Smooth muscle cell of the brain vasculature (primary cell): Measurements from ENCODE around the gene DDX10.
"Not testable (repeated sequence)": the region's sequence is repeated elsewhere in the genome, so short reads cannot be mapped to it uniquely, and the experiment has no call there.

ENCODE experiments used
- DNase-seq: peaks from one replicate; pipeline ENCODE4 v3.0.0-alpha.2; 2012; ENCODE audit warnings: low read depth, low spot score

DDX10 gene

DNA sequence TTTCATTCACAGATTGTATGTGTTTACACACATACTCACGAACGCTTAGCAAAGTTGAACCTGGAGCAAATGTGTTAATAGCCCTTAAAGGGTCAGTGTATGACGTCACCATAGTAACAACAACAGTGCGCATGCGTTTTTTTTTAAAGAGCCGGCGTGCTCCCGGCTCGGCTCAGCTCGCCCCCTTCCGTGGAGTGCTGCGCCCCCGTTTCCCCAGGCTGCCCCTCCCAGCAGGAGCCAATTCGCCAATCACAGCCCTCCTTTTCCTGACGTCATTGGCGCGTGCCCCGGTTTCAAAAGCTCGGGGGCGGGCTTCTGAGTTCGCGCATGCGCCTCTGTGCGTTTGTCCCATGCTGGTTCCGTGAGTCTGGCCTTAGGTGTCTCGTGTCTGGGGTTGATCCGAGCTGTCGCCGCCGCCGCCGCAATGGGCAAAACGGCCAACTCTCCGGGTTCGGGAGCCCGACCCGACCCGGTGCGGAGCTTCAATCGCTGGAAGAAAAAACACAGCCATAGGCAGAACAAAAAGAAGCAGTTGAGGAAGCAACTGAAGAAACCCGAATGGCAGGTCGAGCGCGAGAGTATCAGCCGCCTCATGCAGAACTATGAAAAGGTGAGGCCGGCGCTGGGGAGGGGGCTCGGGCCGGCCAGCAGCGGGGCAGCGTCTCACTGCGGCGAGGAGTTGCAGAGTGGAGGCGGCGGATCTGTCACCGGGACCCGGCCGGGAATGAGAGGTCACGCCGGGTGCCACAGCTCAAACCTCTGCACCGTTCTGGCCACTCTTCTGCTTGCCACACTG is at the start of gene DDX10:
DDX10 (plus strand) TSS at position 340 of the 796 bp plus-strand sequence; CDS start at position 425, 85 bp downstream.
- peak; percentile 98 for DNase-seq

DNA sequence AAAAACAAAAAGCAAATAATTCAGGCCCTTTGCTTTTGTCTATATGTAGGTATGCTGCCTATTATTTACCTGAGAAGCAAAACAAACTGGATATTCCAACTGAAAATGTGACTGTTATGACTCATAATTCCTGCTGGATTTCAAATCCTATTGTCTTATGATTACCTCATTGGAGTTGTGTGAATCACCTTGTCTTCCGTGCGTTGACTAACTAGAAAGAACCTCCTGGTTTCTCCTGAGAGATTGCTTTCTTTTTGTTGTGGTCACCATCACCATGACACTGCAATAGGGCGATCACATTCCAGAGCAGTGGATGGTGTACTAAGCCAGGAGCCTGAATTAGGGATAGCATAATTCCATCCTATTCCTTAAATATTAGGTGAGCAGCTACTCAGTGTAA is 48.3 kb upstream of the DDX10 start:
- no peak for DNase-seq

DNA sequence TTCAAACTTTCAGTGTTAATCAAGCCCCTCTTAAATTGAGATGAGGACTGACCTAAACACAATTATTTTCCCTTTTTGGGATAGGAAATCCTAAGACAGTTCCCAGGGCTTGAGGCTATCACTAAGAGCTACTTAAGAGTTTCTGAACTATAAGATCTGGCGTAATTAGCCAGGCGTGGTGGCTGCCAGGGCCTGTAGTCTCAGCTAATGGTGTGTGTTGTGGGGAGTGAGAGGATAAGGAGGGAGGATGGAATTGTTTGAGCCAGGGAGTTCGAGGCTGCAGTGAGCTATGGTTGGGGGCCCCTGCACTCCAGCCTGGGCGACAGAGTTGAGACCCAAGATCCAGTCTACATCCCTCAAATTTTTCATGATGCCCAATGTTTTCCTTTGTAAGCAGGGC is 47.8 kb upstream of the DDX10 start:
- no peak for DNase-seq

DNA sequence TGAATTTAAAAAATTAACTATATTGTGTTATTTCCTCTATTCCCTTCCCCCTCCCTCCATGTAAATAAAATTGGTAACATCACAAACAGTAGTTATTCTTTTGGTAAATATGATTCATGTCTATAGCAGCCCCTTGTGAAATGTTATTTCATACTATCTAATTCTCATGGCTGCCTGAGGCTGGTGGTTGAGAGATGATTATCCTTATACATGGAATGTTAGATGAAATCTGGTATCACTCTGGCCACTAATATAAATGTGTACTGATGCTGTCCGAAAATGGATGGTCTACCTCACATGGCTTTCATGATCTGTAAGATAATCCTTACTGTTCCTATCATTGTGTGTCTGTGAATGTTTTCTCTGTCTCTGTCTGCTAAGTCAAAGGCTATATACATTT is 46.3 kb upstream of the DDX10 start:
- DNase-seq: no peak

DNA sequence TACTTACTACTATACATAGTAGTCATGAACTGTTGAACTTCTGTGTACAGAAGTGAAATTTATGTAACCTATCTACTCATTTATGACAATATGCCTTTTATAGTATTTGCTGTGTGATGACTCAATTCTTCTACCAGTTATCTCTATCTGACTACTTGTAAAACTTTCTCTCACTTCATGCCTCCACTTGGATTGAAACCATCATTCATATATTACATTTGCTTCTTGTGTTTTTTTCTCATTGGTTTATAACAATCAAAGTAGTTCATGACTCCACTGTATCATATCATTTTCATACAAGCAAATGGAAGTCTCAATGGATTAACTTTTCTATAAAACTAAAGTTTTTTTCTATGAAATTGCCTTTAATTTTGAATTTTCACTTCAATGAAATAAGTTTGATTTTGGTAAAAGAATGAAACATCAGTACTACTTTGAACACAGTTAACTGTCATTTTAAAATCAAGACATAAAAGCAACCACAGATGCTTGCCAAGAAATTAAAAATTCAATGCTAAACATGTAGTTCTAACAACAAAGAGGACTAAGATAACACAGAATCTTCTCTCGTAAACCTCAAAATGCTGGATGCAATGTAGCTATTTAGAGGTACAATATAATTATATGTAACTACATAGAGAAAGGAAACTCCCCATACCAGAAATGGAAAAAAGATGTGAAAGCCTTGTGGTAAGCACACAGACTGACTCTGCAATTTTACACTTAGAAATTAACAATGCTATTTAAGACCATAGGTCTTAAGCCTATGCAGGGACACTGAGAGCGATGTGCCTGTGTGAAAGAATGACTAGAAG is 43.7 kb upstream of the DDX10 start:
- no peak for DNase-seq

DNA sequence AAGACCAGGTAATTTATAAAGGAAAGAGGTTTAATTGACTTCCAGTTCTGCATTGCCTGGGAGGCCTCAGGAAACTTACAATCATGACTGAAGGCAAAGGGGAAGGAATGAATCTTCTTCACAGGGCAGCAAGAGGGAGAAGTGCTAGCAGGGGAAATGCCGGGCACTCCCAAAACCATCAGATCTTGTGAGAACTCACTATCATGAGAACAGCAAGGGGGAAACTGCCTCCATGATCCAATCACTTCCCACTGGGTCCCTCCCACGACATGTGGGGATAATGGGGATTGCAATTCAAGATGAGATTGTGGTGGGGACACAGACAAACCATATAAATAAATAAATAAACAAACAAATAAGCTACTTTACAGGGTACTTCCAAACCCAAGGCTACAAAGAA is 42.5 kb upstream of the DDX10 start:
- DNase-seq: no peak

DNA sequence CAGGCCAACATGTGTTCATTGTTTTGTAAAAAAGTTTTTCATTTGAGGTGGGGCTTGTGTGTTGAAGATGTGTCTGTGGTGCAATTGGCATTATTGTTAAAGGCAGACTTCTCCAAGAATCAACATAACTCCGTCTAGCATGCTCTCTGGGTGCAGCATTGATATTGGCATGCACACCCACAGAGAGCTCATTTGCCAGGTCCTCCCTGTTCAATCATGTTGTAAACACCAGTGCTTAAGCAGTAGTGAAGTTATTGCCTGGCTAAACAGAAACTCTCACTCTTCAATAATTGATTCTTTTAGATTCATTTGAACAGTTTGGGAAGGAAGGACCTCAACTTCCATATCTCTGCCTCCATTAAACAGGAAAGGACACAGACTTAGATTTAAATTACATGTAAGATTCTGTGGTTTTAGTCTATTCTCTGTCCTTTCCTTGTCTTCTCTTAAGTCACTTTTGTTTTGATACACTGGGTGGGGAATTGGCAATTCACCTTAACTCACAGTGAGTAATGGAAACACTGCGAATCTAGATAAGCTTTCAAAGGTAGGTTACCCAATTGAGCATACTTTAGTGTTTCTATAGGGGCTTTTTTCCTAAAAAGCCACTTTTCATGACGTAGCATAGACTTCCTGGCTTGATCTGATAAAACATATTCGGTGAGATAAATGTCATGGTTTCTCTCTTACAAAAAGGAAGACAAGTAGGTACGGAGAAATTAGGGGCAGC is 40.5 kb upstream of the DDX10 start:
- no peak for DNase-seq

DNA sequence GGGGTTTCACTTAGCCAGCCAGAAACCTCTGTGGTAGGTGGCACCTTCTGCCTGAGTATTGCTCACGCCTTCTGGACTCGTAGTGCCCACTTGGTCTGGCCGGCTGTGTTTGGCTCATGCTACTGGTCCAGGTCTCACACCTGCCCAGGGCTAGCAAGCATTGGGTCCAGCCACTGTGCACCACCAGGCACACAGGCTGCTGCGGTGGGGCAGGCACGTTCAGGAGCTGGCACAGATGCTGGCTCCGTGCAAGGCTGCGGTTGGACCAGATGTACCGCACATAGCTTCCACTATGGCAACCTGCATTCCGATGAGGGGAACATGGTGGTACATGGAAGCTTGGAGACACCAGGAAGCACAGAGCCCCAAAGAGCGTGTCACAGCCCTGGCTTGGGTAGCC is 36.5 kb upstream of the DDX10 start:
- no peak for DNase-seq

DNA sequence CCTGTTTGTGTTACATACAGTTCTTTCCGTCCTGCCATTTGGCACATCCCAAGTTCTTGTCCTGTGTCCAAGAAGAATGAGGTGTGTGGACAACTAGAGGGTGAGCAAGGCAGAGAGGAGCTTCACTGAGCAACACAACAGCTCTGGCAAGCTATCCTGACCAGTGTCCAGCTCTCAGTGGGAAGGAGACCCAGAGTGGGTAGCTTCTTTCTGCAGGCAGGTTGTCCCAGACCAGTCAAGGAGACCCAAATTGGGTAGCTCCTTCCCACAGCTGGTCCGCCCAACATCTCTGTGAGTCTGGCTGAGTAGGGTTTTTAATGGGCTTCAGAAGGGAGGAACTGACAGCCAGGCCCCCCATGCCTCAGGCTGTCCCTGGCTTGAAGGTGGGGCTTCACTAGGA is 36.1 kb upstream of the DDX10 start:
- no peak for DNase-seq

DNA sequence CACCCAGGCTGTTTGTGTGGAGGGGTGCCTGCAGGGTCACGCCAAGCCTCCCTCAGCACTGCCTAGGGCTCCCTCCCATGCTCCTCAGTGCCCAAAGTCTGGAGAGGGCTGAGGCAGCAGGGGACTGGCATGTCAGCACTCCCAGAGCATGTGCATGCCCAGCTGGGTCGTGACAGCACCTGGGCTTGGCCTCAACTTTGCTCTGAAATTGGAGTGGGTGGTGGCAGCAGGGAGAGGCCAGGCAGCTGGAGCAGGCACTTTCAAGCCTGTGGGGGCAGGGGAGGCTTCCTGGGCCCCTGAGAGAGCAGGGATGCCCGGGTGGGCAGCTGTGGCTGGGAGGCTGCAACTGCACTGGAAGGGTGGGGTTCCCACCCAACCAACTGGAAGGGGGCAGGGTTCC is 35.6 kb upstream of the DDX10 start:
- no peak for DNase-seq

DNA sequence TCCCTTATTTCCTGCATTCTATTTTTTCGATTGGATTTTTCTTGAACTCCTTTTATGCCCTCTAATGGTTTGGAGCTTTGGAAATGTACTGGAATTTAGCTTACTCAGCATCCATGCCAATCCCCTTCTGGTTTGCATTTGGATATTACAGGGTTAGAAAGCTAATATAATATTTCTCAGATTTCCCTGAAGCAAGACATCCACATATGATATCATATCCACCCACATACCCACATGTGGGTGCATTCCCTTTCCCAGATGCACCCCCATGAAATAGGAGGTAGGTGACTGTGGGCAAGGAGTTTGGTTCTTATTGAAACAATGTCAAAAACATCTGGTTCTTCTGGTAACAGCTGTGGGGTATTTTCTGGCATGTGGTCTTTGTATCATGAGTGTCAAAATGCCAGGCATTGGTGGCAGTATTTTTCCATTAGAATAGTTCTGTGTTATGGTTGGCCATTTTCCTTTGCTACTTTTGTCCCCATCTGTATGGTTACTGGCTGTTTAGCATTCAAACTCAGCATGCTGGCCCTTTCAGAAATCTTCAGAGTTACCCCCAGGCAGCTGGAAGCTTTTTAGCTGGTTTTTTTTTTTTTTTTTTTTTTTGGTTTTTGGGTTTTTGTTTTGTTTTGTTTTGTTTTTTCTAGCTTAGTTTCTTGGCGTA is 32.7 kb upstream of the DDX10 start:
- no peak for DNase-seq

DNA sequence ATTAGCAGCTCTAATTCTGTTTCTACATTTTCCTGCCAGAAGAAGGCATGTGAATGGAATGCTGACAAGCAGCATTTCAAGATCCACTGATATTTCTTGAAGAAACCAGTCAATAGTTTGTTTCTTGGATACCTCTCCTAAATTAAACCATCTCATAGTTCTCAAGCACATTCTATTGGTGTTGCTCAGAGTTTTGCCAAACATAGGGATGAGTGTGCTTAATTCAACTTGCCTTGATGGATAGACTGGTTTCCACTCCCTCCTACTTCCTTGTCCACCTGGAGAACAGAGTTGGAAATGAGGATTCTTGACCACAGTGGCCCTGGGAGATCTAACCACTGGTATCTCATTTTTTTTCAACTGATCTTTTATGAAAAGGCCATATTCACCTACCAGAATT is 29.8 kb upstream of the DDX10 start:
- DNase-seq: no peak

DNA sequence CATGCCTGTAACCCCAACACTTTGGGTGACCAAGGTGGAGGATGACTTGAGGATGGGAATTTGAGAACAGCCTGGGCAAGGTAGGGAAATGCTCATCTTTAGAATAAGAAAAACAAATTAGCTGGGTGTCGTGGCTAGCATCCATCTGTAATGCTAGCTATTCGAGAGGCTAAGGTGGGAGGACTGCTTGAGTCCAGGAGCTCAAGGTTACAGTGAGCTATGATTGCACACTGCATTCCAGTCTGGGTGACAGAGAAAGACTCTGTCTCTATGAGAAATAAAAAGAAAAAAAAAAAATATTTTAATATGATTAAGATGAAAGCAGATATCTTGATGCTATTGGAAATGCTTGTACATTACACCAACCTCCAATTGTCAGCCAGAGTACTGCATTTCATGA is 28.6 kb upstream of the DDX10 start:
- DNase-seq: no peak

DNA sequence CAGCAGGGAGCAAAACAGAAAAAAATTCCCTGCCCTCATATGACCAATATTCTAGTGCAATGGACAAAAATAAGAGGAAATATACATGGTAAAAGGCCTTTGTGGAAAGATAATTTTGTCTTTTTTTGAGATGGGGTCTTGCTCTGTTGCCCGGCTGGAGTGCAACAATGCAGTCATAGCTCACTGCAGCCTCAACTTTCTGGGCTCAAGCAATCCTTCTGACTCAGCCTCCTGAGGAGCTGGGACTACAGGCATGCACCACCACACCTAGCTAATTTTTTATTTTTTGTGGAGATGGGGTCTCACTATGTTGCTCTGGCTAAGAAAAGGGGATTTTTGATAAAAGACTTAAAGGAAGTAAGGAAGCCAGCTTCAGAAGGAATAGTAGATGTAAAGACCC is 25.7 kb upstream of the DDX10 start:
- no peak for DNase-seq

DNA sequence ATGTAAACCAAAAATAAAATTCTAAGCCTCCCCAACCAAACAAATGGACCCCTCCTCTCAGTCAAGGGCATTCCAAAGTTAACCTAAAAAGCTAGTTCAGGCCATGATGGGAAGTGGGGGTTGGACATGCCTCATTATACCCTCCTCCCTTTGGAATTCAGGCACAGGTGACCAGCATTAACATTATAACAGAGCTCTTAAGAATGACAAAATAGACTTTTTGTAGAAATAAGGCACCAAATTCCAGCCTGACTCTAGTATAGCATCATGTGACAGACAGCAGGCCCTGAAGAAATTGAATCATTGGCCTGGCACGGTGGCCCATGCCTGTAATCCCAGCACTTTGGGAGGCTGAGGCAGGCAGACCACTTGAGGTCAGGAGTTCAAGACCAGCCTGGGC is 23.1 kb upstream of the DDX10 start:
- DNase-seq: not testable (repeated sequence)

DNA sequence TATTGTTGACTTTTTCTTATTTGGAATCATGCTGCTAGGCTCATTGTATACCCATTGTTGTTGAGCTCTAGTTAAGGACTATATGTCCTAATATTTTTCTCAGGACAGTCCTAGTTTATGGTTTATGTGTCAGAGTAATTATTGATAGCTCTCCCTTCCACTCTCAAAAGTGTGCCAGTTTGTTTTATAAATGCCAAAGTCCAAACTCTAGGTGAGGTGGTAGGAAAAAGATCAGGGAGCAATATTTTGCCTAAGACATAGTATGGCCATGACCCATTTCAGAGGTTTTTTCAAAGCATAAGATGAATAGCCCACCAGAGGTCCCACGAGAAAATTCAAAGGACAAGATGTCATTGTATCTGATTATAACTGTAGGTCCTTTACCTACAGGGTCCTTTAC is 20.9 kb upstream of the DDX10 start:
- DNase-seq: no peak

DNA sequence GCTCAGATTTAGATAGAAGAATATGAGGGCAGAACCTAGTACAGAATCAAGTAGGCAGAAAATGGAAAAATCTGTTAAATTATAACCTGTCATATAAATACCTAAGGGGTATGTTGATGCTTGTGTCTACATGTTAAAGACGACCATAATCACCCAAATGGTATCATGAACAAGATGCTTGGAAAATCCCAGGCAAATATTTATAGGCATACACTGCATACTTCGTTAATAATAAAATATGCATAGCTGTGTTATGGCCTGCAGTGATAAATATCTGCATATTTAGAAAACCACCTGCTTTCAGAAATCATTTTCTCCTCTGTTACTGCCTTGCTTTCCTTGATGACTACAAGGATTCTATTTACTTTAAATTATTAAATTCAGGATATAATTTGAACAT is 18.9 kb upstream of the DDX10 start:
- DNase-seq: no peak

DNA sequence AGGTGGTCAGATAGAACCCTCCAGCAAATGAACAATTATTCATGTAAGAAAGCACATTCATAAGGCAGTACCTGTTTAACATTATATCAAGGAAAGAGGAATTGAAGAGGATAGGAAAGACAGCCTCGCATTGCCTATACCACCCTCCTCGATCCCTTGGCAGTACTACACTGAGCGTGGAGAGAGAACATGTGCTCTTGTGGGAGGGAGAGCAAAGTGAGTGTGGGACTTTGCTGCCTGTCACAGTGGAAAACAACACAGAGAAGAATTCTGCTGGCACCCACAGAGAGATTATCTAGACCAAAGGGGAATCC is 17.5 kb upstream of the DDX10 start:
- DNase-seq: no peak

DNA sequence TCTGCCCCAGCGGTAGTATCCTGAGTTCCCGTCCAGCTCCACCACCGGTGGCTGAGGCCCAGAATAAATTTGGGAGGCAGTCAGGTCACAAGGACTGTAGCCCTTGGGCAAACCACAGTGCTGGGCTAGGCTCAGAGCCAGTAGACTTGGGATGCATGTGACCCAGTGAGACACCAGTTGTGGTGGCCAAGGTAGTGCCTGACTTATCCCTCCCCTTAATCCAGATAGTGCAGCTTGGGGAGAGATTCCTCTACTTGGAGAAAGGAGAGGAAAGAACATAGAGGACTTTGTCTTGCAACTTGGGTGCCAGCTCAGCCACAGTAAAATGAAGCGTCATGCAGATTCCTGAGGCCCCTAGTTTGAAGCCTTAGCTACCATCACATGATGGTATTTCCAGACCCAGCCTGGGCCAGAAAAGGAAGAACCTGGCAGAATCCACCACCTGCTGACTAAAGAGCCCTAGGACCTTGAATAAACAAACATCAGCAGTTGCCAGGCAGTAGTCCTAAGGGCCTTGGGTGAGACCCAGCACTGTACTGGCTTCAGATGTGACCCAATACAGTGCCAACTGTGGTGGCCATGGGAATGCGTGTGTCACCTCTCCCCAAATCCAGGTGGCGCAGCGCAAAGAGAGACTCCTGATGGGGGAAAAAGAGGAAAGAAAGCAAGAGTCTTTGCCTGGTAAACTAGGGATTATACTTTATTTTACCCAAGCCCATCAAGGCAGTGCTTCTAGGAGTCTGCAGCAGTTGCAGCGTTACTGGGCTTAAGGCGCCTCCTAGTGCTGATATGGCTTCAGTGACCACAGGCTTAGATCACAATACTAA is 17.0 kb upstream of the DDX10 start:
- peak; percentile 63 for DNase-seq

DNA sequence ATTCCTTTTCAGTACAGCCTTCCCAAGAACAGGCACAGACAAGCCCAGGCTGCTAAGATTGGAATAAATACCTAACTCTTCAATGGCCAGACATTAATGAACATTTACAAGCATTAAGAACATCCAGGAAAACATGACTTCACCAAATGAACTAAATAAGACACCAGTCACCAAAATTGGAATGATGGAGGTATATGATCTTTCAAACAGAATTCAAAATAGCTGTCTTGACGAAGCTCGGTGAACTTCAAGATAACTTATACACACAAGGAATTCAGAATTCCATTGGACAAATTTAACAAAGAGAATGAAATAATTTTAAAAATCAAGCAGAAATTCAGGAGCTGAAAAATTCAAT is 16.4 kb upstream of the DDX10 start:
- no peak for DNase-seq

DNA sequence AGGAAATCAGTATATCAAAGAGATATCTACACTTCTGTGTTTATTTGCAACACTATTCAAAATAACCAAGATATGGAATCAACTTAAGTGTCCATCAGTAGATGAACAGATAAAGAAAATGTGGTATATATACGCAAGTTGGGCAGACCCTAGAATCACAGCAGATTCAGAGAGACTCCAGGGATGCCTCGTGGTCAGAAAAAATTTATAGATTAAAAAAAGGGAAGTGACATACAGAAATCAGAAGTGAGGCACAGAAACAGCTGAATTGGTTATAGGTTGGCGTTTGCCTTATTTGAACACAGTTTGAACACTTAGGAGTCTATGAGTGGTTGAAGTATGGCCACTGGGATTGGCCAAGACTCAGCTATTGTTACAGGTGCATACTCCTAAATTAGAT is 10.8 kb upstream of the DDX10 start:
- DNase-seq: not testable (repeated sequence)
